GM20000 (cell line): ENCODE results near the gene MNS1.
"Not testable (repeated sequence)": the region's sequence is repeated elsewhere in the genome, so short reads cannot be mapped to it uniquely, and the experiment has no call there.

ENCODE experiments used
- DNase-seq: peaks from one replicate; pipeline ENCODE4 v3.0.0; 2012; ENCODE audit warnings: low spot score
- CTCF ChIP-seq: IDR thresholded peaks from 2 replicates; pipeline ENCODE4 v1.5.1; 2012; ENCODE audit warnings: mild to moderate bottlenecking, control low read depth; ENCODE audit errors: extremely low read depth, missing control alignments

MNS1 gene

GRCh38 chr15:56411122-56411749 is 53.7 kb downstream of the MNS1 start:
- TF ChIP-seq CTCF, result no peak
- no peak for DNase-seq

DNA sequence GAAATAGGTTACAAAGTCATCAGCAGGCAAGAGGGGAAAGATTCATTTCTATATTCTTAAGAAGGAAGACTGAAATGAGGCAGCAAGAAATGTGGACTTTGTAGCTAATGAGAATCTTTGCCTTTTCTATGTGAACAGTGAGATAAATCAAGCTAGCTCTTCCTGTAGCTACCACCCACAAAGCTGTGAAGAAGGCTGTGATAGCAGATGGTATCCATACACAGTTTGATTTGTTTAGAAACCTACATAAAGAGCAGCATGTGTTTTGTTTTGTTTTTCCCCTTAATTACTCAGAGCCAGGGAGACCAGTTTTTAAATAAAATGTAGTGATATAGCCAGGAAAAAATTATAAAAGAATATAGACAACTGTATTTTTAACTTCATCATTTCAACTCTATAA is 54.2 kb downstream of the MNS1 start:
- TF ChIP-seq CTCF, result no peak
- DNase-seq, result no peak

DNA sequence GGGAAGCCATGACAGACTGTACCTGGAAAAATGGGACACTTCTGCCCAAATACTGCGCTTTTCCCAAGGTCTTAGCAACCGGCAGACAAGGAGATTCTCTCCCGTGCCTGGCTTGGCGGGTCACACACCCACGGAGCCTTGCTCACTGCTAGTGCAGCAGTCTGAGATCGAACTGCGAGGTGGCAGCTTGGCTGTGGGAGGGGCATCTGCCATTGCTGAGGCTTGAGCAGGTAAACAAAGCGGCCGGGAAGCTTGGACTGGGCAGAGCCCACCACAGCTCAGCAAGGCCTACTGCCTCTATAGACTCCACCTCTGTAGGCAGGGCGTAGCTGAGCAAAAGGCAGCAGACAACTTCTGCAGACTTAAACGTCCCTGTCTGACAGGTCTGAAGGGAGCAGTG is 65.7 kb downstream of the MNS1 start:
- not testable (repeated sequence) for DNase-seq

DNA sequence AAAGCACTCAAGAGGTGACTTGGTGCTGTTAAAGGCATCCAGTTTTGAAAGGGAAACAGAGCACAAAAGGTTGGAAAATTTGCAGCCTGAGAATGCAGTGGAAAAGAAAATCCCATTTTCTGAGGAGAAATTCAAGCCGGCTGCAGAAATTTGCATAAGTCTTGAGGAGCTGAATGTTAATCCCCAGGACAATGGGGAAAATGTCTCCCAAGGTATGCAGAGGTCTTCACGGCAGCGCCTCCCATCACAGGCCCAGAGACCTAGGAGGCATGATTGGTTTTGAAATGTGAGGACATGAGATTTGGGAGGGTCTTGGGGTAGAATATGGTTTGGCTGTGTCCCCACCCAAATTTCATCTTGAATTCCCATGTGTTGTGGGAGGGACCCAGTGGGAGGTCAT is 67.6 kb downstream of the MNS1 start:
- not testable (repeated sequence) for DNase-seq

GRCh38 chr15:56394909-56395308 is 70.0 kb downstream of the MNS1 start:
- no peak for DNase-seq
- TF ChIP-seq CTCF, result no peak

GRCh38 chr15:56393277-56393676 is 71.7 kb downstream of the MNS1 start:
- no peak for TF ChIP-seq CTCF

DNA sequence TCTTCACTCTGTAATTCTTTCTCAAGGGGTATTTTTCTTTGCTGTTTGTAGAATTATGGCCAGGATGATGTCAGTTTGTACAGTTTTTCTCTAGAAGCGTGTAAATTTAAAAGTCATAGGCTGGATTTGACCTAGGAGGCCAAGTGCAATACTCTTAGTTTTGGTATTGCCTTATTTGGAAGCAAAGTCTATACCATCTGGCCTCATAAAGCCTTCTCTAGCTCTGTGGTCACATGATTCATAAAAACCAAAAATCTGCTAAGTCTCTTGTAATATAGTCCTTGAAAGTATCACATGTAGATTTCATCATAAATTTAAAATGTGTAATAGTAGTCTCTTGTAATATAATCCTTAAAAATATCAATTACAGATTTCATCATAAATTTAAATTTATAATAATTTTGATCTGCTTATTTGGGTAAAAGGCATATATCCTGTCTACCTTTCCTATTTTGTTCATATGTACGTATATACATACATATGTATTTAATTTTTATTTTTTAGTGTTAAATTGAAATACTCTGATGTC is 74.1 kb downstream of the MNS1 start:
- DNase-seq, result no peak
- no peak for TF ChIP-seq CTCF

More at GRCh38 chr15:56393277-56393676, 71.7 kb downstream of the MNS1 start:
- DNase-seq, result no peak

GRCh38 chr15:56385908-56386307 is 79.0 kb downstream of the MNS1 start:
- no peak for DNase-seq
- TF ChIP-seq CTCF, result no peak

GRCh38 chr15:56383010-56383409 is 81.9 kb downstream of the MNS1 start:
- no peak for DNase-seq
- TF ChIP-seq CTCF, result no peak
